H1 (cell line): ENCODE data around the gene DUOX1. TPM values are rescaled to one million over a fixed set of nuclear protein-coding genes. Genes with fewer than 3 reads are reported as not detected.
A peak's percentile ranks its signal among the peaks of the same experiment; 100 is the strongest.

Experiments
- CTCF ChIA-PET: fragments of 300-600 bp; sonication (Branson Sonifier 250); formaldehyde crosslinking; loops from one replicate; lab custom pipeline; 2021; ENCODE audit not compliant: partially characterized antibody; lab: Charles Lee
- POLR2A ChIA-PET: fragments of 300-600 bp; sonication (Branson Sonifier 250); formaldehyde crosslinking; loops from one replicate; lab custom pipeline; 2021; ENCODE audit warnings: inconsistent platforms; ENCODE audit not compliant: partially characterized antibody; lab: Charles Lee
- DNase-seq, 2 experiments: peaks; one replicate each; pipeline versions ENCODE4 v3.0.0 to v3.0.0-alpha.2; 2010 to 2022; ENCODE audit warnings: low spot score in 2 of 2, low read depth in 1 of 2, mixed read lengths in 1 of 2
- FAIRE-seq: peaks from 2 replicates; lab custom pipeline; 2011; peaks lifted over from hg19 to GRCh38; lab: Jason Lieb, UNC
- H2AFZ ChIP-seq: 2 replicates; pipeline ENCODE4 v1.8.1; 2012; ENCODE audit warnings: low read length, inconsistent platforms
- H2AK5ac ChIP-seq: 2 replicates; pipeline ENCODE4 v1.6.1; 2013; ENCODE audit warnings: low read depth, low read length
- H2BK120ac ChIP-seq: replicated peaks from 2 replicates; pipeline ENCODE3; 2013; ENCODE audit warnings: low read depth, low read length, inconsistent platforms
- H2BK12ac ChIP-seq: 2 replicates; pipeline ENCODE4 v1.6.1; 2013; ENCODE audit warnings: low read depth, low read length
- H2BK15ac ChIP-seq: 2 replicates; pipeline ENCODE4 v1.6.1; 2013; ENCODE audit warnings: low read length
- H2BK20ac ChIP-seq: 2 replicates; pipeline ENCODE4 v1.6.1; 2013; ENCODE audit warnings: low read length
- H2BK5ac ChIP-seq: 2 replicates; pipeline ENCODE4 v1.6.1; 2013; ENCODE audit warnings: low read depth, low read length
- H3K14ac ChIP-seq: 2 replicates; pipeline ENCODE4 v1.6.1; 2013; ENCODE audit warnings: inconsistent platforms; ENCODE audit not compliant: insufficient read length
- H3K18ac ChIP-seq: 2 replicates; pipeline ENCODE4 v1.6.1; 2013; ENCODE audit warnings: low read length; ENCODE audit errors: extremely low read depth
- H3K23ac ChIP-seq: 2 replicates; pipeline ENCODE4 v1.6.1; 2013; ENCODE audit warnings: inconsistent platforms; ENCODE audit not compliant: insufficient read length
- H3K23me2 ChIP-seq: 2 replicates; pipeline ENCODE4 v1.6.1; 2013; ENCODE audit warnings: low read depth, low read length
- H3K27ac ChIP-seq: 2 replicates; pipeline ENCODE4 v1.6.1; 2011; ENCODE audit warnings: low read depth, low read length, inconsistent platforms
- H3K27me3 ChIP-seq, 4 experiments: replicated peaks in 1 of 4; 1 replicate in 1 of 4; 2 replicates in 3 of 4; pipeline versions ENCODE4 v1.6.1 to v1.8.1; 2011 to 2013; ENCODE audit warnings: low read length in 3 of 4, mild to moderate bottlenecking in 3 of 4, inconsistent platforms in 2 of 4, mixed read lengths in 2 of 4, moderate library complexity in 1 of 4; ENCODE audit not compliant: control insufficient read depth in 3 of 4, insufficient read depth in 3 of 4; ENCODE audit errors: extremely low read depth in 1 of 4
- H3K36me3 ChIP-seq, 4 experiments: 2 replicates each; pipeline versions ENCODE4 v1.6.1 to v1.8.1; 2011 to 2013; ENCODE audit warnings: mild to moderate bottlenecking in 4 of 4, low read length in 3 of 4, moderate library complexity in 2 of 4, control low read depth in 1 of 4, inconsistent platforms in 1 of 4; ENCODE audit not compliant: insufficient read depth in 4 of 4, control insufficient read depth in 2 of 4
- H3K4ac ChIP-seq: replicated peaks from 2 replicates; pipeline ENCODE3; 2013; ENCODE audit warnings: low read length, low read depth, mixed read lengths, inconsistent platforms; ENCODE audit not compliant: insufficient read length
- H3K4me1 ChIP-seq, 4 experiments: replicated peaks in 1 of 4; 1 replicate in 1 of 4; 2 replicates in 3 of 4; pipeline versions ENCODE4 v1.6.1 to v1.8.1; 2011 to 2013; ENCODE audit warnings: low read length in 3 of 4, inconsistent platforms in 2 of 4, mixed read lengths in 1 of 4; ENCODE audit not compliant: insufficient read depth in 4 of 4, control insufficient read depth in 3 of 4
- H3K4me2 ChIP-seq, 2 experiments: 2 replicates each; pipeline versions ENCODE4 v1.6.1 to v1.8.1; 2011 to 2013; ENCODE audit warnings: low read depth in 2 of 2, low read length in 2 of 2, control low read depth in 1 of 2, inconsistent platforms in 1 of 2, mild to moderate bottlenecking in 1 of 2; ENCODE audit not compliant: insufficient read depth in 1 of 2
- H3K4me3 ChIP-seq, 4 experiments: fragments of 200-600, 300-600 bp in 1 of 4; sonication (generic), shearing (Covaris generic), sonication (Bioruptor Twin) in 1 of 4; 2 replicates each; pipeline versions ENCODE4 v1.5.1 to v1.8.1; 2011 to 2016; ENCODE audit warnings: low read length in 4 of 4, low read depth in 3 of 4, control low read depth in 2 of 4, inconsistent platforms in 2 of 4, mild to moderate bottlenecking in 2 of 4, mixed read lengths in 1 of 4, moderate library complexity in 1 of 4; ENCODE audit not compliant: insufficient read depth in 2 of 4; ENCODE audit errors: extremely low read depth in 1 of 4
- H3K56ac ChIP-seq: replicated peaks from 2 replicates; pipeline ENCODE3; 2013; ENCODE audit warnings: low read depth, mild to moderate bottlenecking, mixed read lengths, low read length, inconsistent platforms; ENCODE audit not compliant: insufficient read length
- H3K79me1 ChIP-seq: 2 replicates; pipeline ENCODE4 v1.6.1; 2013; ENCODE audit warnings: low read depth, low read length, control low read depth
- H3K79me2 ChIP-seq, 2 experiments: 2 replicates each; pipeline versions ENCODE4 v1.6.1 to v1.8.1; 2012 to 2013; ENCODE audit warnings: low read length in 2 of 2, mild to moderate bottlenecking in 2 of 2, inconsistent platforms in 1 of 2; ENCODE audit not compliant: insufficient read depth in 2 of 2, control insufficient read depth in 1 of 2
- H3K9ac ChIP-seq, 4 experiments: replicated peaks in 1 of 4; 1 replicate in 1 of 4; 2 replicates in 3 of 4; pipeline versions ENCODE4 v1.6.1 to v1.8.1; 2011 to 2013; ENCODE audit warnings: low read depth in 3 of 4, low read length in 3 of 4, control low read depth in 2 of 4, mild to moderate bottlenecking in 2 of 4, moderate library complexity in 2 of 4, inconsistent platforms in 1 of 4; ENCODE audit errors: extremely low read depth in 1 of 4
- H3K9me3 ChIP-seq, 2 experiments: 2 replicates each; pipeline versions ENCODE4 v1.6.1 to v1.8.1; 2012 to 2013; ENCODE audit warnings: mild to moderate bottlenecking in 2 of 2, moderate library complexity in 2 of 2, control low read depth in 1 of 2, inconsistent platforms in 1 of 2, low read depth in 1 of 2, low read length in 1 of 2, mixed read lengths in 1 of 2; ENCODE audit not compliant: insufficient read depth in 2 of 2
- H4K20me1 ChIP-seq, 2 experiments: replicated peaks in 1 of 2; 2 replicates each; pipeline versions ENCODE3 to v1.8.1; 2011 to 2013; ENCODE audit warnings: inconsistent platforms in 2 of 2, low read length in 2 of 2, mild to moderate bottlenecking in 1 of 2; ENCODE audit not compliant: insufficient read depth in 2 of 2, control insufficient read depth in 1 of 2
- H4K5ac ChIP-seq: 2 replicates; pipeline ENCODE4 v1.6.1; 2013; ENCODE audit warnings: low read length, low read depth, mixed read lengths, inconsistent platforms; ENCODE audit not compliant: insufficient read length
- H4K8ac ChIP-seq: 2 replicates; pipeline ENCODE4 v1.8.0; 2013; ENCODE audit warnings: mild to moderate bottlenecking, moderate library complexity, low read length, inconsistent platforms; ENCODE audit not compliant: insufficient read depth; ENCODE audit errors: extremely low read depth
- H4K91ac ChIP-seq: replicated peaks from 2 replicates; pipeline ENCODE3; 2013; ENCODE audit warnings: low read length, mixed read lengths, inconsistent platforms; ENCODE audit not compliant: insufficient read length
- SAP30 ChIP-seq: fragments of 300-600 bp; sonication (generic); IDR thresholded peaks from 2 replicates; pipeline ENCODE4 v1.7.1; 2012; ENCODE audit warnings: low read length, moderate library complexity, mild to moderate bottlenecking, inconsistent platforms; ENCODE audit not compliant: insufficient read depth, insufficient replicate concordance
- WGBS, 2 experiments: shearing (Covaris generic) in 1 of 2; methylation state at CpG; one replicate each; pipeline versions ENCODE4 v1.1.6 to v1.1.7; 2013 to 2015; ENCODE audit warnings: low lambda C conversion rate in 2 of 2, mixed read lengths in 2 of 2, inconsistent platforms in 1 of 2, low coverage in 1 of 2, missing lambda C conversion rate in 1 of 2; ENCODE audit not compliant: insufficient replicate concordance in 2 of 2, insufficient coverage in 1 of 2, insufficient read length in 1 of 2; ENCODE audit errors: extremely low coverage in 1 of 2, missing lambda C conversion rate in 1 of 2; 5-methylcytosine and 5-hydroxymethylcytosine counted together
- polyA plus RNA-seq, 7 experiments: library from polyadenylated mRNA; depleted of rRNA in 3 of 7; stranded (reverse) in 5 of 7; unstranded in 2 of 7; fragments of >200 nt in 5 of 7; fragments of 200-250 nt in 2 of 7; gene quantifications; 1 replicate in 5 of 7; 2 replicates in 1 of 7; 4 replicates in 1 of 7; pipeline versions ENCODE4 v1.2.1 to v1.2.3, GENCODE V29; 2011 to 2013; ENCODE audit warnings: missing spikeins in 2 of 7, mixed read lengths in 2 of 7
- total RNA-seq: library from RNA; stranded (reverse); fragmentation: NEBNext Ultra II Directional; extraction: Animal tissue kit (Norgen Biotek cat#: 25700); gene quantifications from 2 replicates; pipeline ENCODE4 v1.2.1, GENCODE V29; 2021

The DUOX1 gene
- total and polyA plus RNA-seq, 2 of the 8 experiments (the other 6 are each of a cell fraction or from before 2014, with no cell fraction given): 0.84 to 1.4 TPM

GRCh38 chr15:45201869-45202268, 72.1 kb downstream of the DUOX1 start:
- 88% methylated on average over 5 of the region's 7 CpGs; no CpG with 5 or more reads in 1 of the 2 experiments for WGBS, 2 experiments
- Histone ChIP-seq H4K20me1 (no peaks in the 10 kb centered on the region), H3K27me3 (no peaks in the 10 kb centered on the region), H2AK5ac (no peak overlapping the region), H3K9me3 (no peaks in the 10 kb centered on the region), H2BK15ac (no peak overlapping the region), H3K36me3 (no peaks in the 10 kb centered on the region), H3K23me2 (peaks cover 12% of the 10 kb centered on the region), H3K18ac (no peak overlapping the region), H2BK120ac (no peak overlapping the region), H3K79me1 (no peaks in the 10 kb centered on the region), H3K4ac (no peak overlapping the region), H3K23ac (no peak overlapping the region), H2BK20ac (no peak overlapping the region), H3K56ac (no peak overlapping the region), H3K9ac (no peak overlapping the region), H2AFZ (no peak overlapping the region), H3K79me2 (no peaks in the 10 kb centered on the region), H3K4me3 (no peak overlapping the region), H3K27ac (no peak overlapping the region), H2BK5ac (no peak overlapping the region), H4K91ac (no peak overlapping the region), H4K5ac (no peak overlapping the region), H3K14ac (no peak overlapping the region), H3K4me2 (peak overlapping the region in 1 of 2 experiments; percentile 94; a peak in 1 of 4 replicates), H3K4me1 (no peaks in the 10 kb centered on the region), H4K8ac (no peak overlapping the region), H2BK12ac (no peak overlapping the region)
- POLR2A ChIA-PET: interaction anchor here (1.1 to 5.3 kb wide), 3 partner anchors 16 to 63 kb away, joined by 3 to 55 read pairs (median 12); partner anchors contain the start of gene SHF
- CTCF ChIA-PET: interaction anchor here (1.1 to 39.2 kb wide), 8 partner anchors 16 to 199 kb away, joined by 3 to 1117 read pairs (median 6); partner anchors contain the start of genes DUOX1, DUOXA1, DUOXA2 and SHF
- no peak for DNase-seq
- no peak for FAIRE-seq
- TF ChIP-seq SAP30: no peak
